HG02623 (cell line): ENCODE results near the gene KRT83.
"Not testable (repeated sequence)": the region's sequence is repeated elsewhere in the genome, so short reads cannot be mapped to it uniquely, and the experiment has no call there.

ENCODE experiments used
- ATAC-seq: cut with Tn5 transposase; IDR thresholded peaks from one replicate; pipeline ENCODE4 v1.9.1; 2021; ENCODE audit warnings: moderate library complexity; ENCODE audit not compliant: unreplicated experiment

The KRT83 gene

GRCh38 chr12:52354200-52354599 is 33.0 kb upstream of the KRT83 start:
- ATAC-seq: no peak

DNA sequence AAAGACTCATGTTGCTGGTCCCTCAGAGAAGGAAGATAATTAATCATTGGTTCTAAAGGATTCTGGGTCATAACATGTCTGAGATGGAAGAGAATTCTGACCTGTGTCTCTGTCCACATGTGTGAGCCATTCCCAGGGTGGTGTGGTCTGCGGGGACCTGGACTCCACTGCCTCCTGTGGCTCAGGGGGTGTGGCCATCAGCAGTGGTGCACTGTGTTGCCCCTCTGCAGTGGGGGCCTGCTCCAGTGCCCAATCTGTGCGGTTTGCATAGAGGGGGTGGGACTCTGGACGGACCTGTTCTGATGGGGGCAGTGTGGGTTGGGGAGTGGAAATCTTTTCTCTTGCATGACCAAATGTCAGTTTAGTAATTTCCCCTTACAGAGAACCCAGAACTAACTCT is 32.6 kb upstream of the KRT83 start:
- ATAC-seq: no peak

DNA sequence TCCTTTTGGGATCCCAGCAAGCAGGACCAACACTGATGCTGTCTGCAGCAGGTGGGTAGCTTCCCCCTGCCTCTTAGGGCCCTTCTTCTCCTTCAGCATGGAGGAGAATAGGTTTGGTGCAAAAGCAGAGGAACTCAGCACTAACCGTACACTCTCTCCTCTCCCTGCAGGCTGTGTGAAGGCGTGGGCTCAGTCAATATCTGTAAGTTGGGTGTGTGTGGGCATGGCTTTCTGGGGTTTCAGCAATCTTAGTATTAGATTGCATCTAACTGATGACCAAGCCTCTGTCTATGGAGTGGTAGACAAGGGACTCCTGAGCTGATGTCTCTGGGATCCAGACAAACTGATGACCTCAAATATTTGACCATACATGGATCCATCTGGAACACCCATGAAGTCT is 31.8 kb upstream of the KRT83 start:
- ATAC-seq: no peak

DNA sequence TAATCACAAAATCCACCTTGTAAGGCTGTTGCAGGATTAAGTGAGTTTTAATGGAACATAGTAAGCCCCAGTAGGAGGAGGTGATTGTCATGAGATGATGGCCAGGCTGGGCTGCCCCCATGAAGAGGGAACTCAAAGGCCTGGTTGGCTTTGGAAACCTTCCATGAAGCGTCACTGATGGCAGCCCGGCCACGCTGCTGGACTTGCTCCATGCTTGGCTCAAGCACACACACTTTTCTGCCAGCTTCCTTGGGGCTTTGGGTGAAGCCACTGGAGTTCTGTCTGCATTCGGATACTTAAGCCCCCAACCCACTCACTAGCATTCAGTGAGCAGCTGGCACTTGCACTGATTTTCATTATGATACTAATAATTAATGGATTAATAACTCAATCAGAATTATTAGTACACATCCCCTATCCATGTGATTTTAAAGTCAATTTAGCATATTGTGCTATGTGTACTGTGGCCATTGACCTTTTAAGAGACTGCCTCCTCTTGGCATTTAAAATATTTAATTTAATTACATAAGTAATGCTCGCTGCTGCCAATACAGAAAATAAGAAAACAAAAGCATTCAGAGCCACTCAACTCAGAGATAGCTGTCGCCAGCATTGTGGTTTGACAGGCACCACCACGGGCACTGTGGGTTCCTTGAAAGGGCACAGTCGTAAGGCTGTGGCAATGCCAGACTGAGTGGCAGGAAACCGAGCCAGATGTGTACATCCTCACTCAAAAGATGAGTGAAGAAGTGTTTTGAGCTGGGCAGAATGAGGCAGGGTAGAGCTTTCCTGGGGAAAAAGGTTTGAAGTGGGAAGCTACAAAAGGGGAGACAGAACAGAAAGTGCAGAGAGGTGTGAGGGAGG is 30.2 kb upstream of the KRT83 start:
- no peak for ATAC-seq

DNA sequence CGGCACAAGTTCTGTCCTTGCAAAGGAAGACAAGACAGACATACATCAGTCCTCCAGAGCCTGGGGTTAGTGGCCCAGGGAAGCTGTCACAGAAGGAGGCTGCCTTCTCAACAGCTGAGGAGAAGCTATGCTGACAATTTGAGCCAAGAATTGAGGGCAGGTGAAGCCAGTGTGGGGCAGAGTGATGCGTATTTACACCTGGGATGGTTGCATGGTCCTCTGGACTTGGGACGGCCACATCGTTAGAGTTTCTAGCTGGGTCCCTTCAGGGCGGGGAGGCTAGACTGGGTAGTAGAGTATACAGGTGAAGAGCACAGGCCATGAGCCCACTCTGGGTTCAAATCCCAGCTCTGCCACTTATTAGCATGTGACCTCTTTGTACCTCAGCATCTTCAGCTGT is 29.6 kb upstream of the KRT83 start:
- ATAC-seq: no peak

DNA sequence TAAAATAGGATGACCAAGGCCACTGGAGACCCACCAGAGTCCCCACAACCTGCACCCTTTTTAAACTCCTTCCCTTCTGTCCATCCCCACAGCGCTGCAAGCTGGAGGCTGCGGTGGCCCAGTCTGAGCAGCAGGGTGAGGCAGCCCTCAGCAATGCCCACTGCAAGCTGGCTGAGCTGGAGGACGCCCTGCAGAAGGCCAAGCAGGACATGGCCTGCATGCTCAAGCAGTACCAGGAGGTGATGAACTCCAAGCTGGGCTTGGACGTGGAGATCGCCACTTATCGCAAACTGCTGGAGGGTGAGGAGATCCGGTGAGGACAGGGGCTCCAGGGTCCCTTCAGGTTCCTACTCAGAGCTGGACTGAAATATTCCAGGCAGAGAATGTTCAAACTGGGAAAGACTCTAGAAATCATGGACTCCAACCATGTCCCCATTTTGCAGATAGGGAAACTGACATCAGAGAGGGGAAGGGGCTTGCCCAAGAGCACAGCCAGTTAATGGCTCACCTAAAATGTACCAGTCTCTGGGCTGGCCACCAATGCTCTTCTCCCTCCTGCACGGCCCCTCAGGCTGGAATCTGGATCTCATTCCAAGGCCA is 28.9 kb upstream of the KRT83 start:
- no peak for ATAC-seq

GRCh38 chr12:52349196-52349595 is 28.0 kb upstream of the KRT83 start:
- no peak for ATAC-seq

DNA sequence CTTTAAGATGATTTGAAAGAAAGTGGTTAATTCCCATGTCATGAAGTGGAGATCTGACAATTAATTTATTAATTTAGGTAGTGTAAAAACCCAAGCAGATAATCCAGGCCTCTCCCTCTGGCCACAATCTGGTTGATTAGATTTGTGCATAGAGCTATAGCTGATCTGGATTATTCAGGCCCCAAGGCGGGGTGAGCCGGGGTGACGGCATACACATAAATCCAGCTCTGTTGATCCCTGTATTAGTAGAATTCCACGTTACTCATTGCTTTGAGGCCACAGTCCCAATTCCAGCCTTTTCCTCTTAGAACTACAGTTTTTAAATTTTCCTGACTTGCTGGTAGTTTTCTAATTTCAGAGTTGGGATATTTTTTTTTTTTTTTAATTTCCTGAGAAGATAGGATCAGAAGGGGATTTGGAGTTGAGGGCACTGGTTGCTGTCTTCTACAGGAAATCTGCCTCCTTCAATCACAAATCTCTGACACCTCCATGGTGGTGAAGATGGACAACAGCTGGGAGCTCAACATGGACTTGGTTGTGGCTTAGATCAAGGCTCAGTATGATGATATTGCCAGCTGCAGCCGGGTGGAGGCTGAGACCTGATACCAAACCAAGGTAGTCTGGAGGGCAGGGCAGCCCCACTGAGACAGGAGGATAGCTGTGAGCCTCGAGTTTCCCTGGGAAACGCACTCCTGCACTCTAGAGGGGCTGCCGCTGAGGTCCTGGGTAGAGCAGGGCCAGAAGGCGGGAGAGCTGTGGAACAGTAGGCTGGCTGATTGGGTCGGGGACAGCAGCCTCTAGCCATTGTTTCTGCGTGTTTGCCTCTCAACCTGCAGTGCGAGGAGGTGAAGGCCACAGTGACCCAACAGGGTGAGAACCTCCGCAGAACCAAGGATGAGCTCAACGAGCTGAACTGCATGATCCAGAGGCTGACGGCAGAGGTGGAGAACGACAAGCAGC is 26.6 kb upstream of the KRT83 start:
- no peak for ATAC-seq

GRCh38 chr12:52347016-52347415 is 25.8 kb upstream of the KRT83 start:
- no peak for ATAC-seq

GRCh38 chr12:52346593-52346992 is 25.4 kb upstream of the KRT83 start:
- no peak for ATAC-seq

GRCh38 chr12:52345041-52345440 is 23.8 kb upstream of the KRT83 start:
- not testable (repeated sequence) for ATAC-seq

GRCh38 chr12:52344111-52344510 is 22.9 kb upstream of the KRT83 start:
- ATAC-seq: no peak

- ATAC-seq: no peak
Measured at GRCh38 chr12:52343550-52343949, 22.4 kb upstream of the KRT83 start.

- no peak for ATAC-seq
Measured at GRCh38 chr12:52342781-52343490, 21.7 kb upstream of the KRT83 start.

GRCh38 chr12:52341066-52341580 is 19.9 kb upstream of the KRT83 start:
- no peak for ATAC-seq

DNA sequence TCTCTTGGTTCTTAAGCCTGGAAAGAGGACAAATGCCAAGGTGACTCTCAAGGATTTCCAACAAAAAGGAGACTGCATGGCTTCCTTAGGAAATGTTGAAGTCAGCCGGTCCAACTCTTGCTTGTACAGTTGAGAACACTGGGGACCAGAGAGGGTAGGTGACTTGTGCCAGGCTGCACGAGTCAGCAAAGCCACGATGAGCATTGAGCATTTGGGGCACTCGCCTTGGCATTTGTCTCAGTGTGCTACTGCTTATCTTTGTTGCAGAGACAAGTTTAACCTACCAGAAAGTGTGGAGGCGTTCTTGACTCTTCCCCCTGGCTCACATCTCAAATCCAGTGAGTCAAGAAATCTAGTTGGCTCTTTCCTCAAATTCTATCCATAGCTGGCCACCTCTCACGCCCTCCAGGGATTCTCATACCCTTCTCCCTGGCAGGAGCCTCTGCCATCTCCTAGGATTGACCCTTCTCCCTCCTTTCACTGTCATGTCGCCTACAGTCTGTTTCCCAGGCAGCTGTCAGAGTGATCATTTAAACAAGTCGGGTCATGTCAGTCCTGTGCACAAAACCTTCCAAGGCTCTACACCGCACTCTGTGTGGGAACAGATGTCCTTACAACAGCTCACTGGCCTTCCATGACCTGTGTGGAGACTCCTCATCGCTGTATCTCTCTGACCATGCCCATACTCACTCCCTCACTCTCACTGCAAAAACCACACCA is 17.2 kb upstream of the KRT83 start:
- no peak for ATAC-seq

GRCh38 chr12:52337054-52337453 is 15.9 kb upstream of the KRT83 start:
- ATAC-seq: no peak

GRCh38 chr12:52336641-52337040 is 15.4 kb upstream of the KRT83 start:
- ATAC-seq: no peak

DNA sequence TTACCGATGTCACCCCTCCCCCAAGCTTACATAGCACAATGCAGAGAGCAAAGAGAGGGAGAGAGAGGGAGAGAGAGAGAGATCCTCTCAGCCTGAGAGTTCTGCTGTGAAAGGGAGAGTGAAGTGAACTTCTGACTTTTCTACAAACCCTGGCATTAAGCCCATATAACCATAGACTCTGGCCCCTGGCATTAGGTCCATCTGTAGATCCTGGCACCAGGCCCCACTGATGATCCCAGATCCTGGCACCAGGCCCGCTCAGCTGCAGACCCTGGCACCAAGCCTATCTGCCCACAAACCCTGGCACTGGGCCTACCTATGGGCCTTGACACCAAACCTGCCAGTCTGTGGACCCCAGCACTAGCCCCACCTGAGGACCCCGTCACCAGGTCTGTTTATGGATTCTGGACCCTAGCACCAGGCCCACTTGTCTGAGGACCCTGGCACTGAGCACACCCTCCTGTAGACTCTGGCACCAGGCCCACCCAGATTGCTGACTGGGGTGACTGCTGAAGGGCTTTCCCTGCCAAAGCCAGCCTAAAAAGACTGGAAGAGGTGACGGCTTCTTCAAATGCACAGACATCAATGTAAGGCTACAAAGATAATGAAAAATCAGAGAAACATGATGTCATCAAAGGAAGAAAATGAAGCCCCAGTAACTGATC is 14.5 kb upstream of the KRT83 start:
- no peak for ATAC-seq
